ENCODE results near the gene MRFAP1L1.
"Not testable (repeated sequence)": the region's sequence is repeated elsewhere in the genome, so short reads cannot be mapped to it uniquely, and the experiment has no call there.

The MRFAP1L1 gene

GRCh38 chr4:6684656-6685055 lies 25.0 kb downstream of the MRFAP1L1 start:
- no peak overlapping the region for H3K27ac ChIP-seq (ENCODE audit: low read depth, low read length)
- peaks cover 10% of the 10 kb centered on the region; the same call in 1 of the 2 replicates for H3K4me1 ChIP-seq (ENCODE audit: control insufficient read depth, insufficient read depth, low read length)
- H3K9me3 ChIP-seq (ENCODE audit: control insufficient read depth, insufficient read depth, low read length), result no peaks in the 10 kb centered on the region

GRCh38 chr4:6682862-6683590 lies 26.6 kb downstream of the MRFAP1L1 start:
- no peaks in the 10 kb centered on the region for H3K27me3 ChIP-seq (ENCODE audit: control insufficient read depth, insufficient read depth, low read length)
- H3K4me1 ChIP-seq (ENCODE audit: control insufficient read depth, insufficient read depth, low read length), result no peaks in the 10 kb centered on the region
- H3K36me3 ChIP-seq (ENCODE audit: control insufficient read depth, insufficient read depth, low read length), result no peaks in the 10 kb centered on the region
- H3K9ac ChIP-seq (ENCODE audit: low read depth, low read length), result no peak overlapping the region
- no peak overlapping the region for H3K27ac ChIP-seq (ENCODE audit: low read depth, low read length)
- H3K4me3 ChIP-seq (ENCODE audit: low read depth, low read length), result no peak overlapping the region
- H3K9me3 ChIP-seq (ENCODE audit: control insufficient read depth, insufficient read depth, low read length), result no peaks in the 10 kb centered on the region

More at GRCh38 chr4:6684656-6685055, 25.0 kb downstream of the MRFAP1L1 start:
- H3K27me3 ChIP-seq (ENCODE audit: control insufficient read depth, insufficient read depth, low read length), result no peaks in the 10 kb centered on the region
- H3K36me3 ChIP-seq (ENCODE audit: control insufficient read depth, insufficient read depth, low read length), result no peaks in the 10 kb centered on the region
- no peak overlapping the region for H3K9ac ChIP-seq (ENCODE audit: low read depth, low read length)
- no peak overlapping the region for H3K4me3 ChIP-seq (ENCODE audit: low read depth, low read length)

DNA sequence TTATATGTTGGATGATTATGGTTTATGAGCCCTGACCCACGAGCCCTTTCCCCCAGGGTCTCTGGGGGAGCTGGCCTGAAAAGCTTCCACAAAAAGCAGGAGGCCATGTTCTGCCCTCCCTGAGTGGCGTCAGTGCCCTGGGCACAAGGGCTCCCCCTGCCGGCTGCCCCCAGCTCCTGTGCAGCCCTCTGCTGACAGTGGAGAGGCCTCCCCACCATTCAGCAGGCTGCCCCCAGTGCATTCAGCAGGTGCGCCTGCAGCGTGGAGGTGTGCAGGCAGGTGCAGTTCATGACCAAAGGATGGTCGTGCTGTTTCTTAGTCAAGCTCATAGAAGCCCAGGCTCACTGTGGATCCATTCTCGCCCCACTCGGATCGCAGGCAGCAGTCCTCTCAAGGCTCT lies 28.5 kb downstream of the MRFAP1L1 start:
- no peak overlapping the region for H3K4me3 ChIP-seq (ENCODE audit: low read depth, low read length)
- H3K27ac ChIP-seq (ENCODE audit: low read depth, low read length), result no peak overlapping the region
- no peaks in the 10 kb centered on the region for H3K9me3 ChIP-seq (ENCODE audit: control insufficient read depth, insufficient read depth, low read length)
- no peaks in the 10 kb centered on the region for H3K27me3 ChIP-seq (ENCODE audit: control insufficient read depth, insufficient read depth, low read length)
- peaks cover 17% of the 10 kb centered on the region for H3K36me3 ChIP-seq (ENCODE audit: control insufficient read depth, insufficient read depth, low read length)
- 0 out of 2 replicates have a peak, but pooled peaks cover 5% of the 10 kb centered on the region for H3K4me1 ChIP-seq (ENCODE audit: control insufficient read depth, insufficient read depth, low read length)
- no peak overlapping the region for H3K9ac ChIP-seq (ENCODE audit: low read depth, low read length)

DNA sequence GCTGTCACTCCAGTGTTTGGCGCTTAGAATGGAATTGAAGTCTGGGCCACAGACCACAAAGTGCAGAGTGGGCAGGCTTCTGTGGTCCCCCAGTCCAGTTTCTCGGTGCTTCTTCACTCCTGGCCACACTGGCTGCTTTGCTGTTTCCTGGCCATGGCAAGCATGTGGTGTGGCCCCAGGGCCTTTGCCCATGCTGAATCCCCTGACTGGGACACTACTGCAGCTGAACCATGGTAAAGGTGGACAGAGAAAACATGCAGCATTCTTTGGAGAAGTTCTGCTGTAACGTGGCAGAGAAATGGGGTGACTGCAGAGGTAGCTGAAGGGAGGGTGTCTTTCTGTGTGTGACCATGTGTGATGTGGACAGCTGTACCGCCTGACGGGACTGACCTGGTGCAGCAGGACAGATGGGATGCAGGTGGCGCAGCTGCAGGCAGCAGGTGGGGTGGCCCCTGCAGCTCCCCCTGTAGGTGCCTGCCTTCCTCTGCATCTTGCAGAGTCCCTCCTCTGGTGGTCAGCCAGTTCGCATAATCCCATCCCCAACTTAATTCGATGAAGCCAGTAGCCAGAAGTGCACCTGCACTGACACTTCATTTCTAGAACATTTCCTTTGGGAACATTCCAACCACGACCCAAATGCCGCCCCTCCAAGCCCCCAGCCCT lies 29.2 kb downstream of the MRFAP1L1 start:
- H3K27ac ChIP-seq (ENCODE audit: low read depth, low read length), result no peak overlapping the region
- H3K27me3 ChIP-seq (ENCODE audit: control insufficient read depth, insufficient read depth, low read length), result no peaks in the 10 kb centered on the region
- no peak overlapping the region for H3K9ac ChIP-seq (ENCODE audit: low read depth, low read length)

GRCh38 chr4:6676722-6677558 lies 32.7 kb downstream of the MRFAP1L1 start:
- H3K9me3 ChIP-seq (ENCODE audit: control insufficient read depth, insufficient read depth, low read length), result no peaks in the 10 kb centered on the region
- H3K27ac ChIP-seq (ENCODE audit: low read depth, low read length), result no peak overlapping the region
- no peak overlapping the region for H3K9ac ChIP-seq (ENCODE audit: low read depth, low read length)
- H3K27me3 ChIP-seq (ENCODE audit: control insufficient read depth, insufficient read depth, low read length), result no peaks in the 10 kb centered on the region
- H3K4me1 ChIP-seq (ENCODE audit: control insufficient read depth, insufficient read depth, low read length), result peaks cover 15% of the 10 kb centered on the region
- H3K4me3 ChIP-seq (ENCODE audit: low read depth, low read length), result peak overlapping the region; percentile 20; the same call in 1 of the 2 replicates
- peaks cover 29% of the 10 kb centered on the region for H3K36me3 ChIP-seq (ENCODE audit: control insufficient read depth, insufficient read depth, low read length)

More for the DNA sequence above, 29.2 kb downstream of the MRFAP1L1 start:
- Histone ChIP-seq H3K4me3 (ENCODE audit: low read depth, low read length) (no peak overlapping the region), H3K36me3 (ENCODE audit: control insufficient read depth, insufficient read depth, low read length) (peaks cover 24% of the 10 kb centered on the region), H3K4me1 (ENCODE audit: control insufficient read depth, insufficient read depth, low read length) (peaks cover 7% of the 10 kb centered on the region), H3K9me3 (ENCODE audit: control insufficient read depth, insufficient read depth, low read length) (no peaks in the 10 kb centered on the region)

DNA sequence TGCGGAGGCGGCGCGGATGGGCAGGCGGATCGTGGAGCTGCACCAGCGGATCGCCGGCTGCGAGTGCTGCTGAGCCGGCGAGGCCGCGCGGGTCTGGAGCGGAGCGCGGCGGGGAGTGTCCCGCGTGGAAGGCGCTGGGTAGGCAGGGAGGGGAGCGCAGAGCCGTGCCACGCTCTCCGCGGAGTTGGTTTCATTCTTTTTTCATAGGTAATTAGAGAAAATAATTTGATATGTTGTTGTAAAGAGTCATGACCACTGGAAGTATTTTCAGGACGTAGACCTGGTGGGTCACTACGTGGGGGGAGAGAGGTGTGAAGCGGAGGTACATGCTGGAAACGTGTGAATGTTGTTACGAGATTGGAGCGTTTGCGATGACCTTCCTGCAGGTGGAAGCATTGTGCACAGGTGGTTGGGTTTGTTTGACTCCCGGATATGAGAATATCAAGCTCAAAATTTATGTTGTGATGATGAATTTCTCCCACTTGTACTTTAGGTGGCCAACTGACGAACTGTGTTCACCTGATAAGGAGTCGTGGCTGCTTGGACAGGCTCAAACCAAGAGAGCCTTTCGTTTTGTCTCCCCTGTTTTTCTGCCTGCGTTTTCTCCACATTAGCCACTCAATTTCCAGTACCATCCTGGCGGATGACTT lies 35.0 kb downstream of the MRFAP1L1 start:
- H3K4me1 ChIP-seq (ENCODE audit: control insufficient read depth, insufficient read depth, low read length), result peaks cover 15% of the 10 kb centered on the region
- peak overlapping the region; percentile 82 for H3K27ac ChIP-seq (ENCODE audit: low read depth, low read length)
- H3K36me3 ChIP-seq (ENCODE audit: control insufficient read depth, insufficient read depth, low read length), result peaks cover 29% of the 10 kb centered on the region
- no peaks in the 10 kb centered on the region for H3K9me3 ChIP-seq (ENCODE audit: control insufficient read depth, insufficient read depth, low read length)
- H3K9ac ChIP-seq (ENCODE audit: low read depth, low read length), result peak overlapping the region; percentile 67
- H3K27me3 ChIP-seq (ENCODE audit: control insufficient read depth, insufficient read depth, low read length), result no peaks in the 10 kb centered on the region
- peak overlapping the region; percentile 79 for H3K4me3 ChIP-seq (ENCODE audit: low read depth, low read length)

GRCh38 chr4:6673660-6674499 lies 35.8 kb downstream of the MRFAP1L1 start:
- Histone ChIP-seq H3K36me3 (ENCODE audit: control insufficient read depth, insufficient read depth, low read length) (peaks cover 29% of the 10 kb centered on the region), H3K27ac (ENCODE audit: low read depth, low read length) (peak overlapping the region; percentile 82), H3K4me1 (ENCODE audit: control insufficient read depth, insufficient read depth, low read length) (peaks cover 15% of the 10 kb centered on the region), H3K9me3 (ENCODE audit: control insufficient read depth, insufficient read depth, low read length) (no peaks in the 10 kb centered on the region), H3K9ac (ENCODE audit: low read depth, low read length) (peak overlapping the region; percentile 67), H3K4me3 (ENCODE audit: low read depth, low read length) (peak overlapping the region; percentile 79), H3K27me3 (ENCODE audit: control insufficient read depth, insufficient read depth, low read length) (no peaks in the 10 kb centered on the region)

- not testable (repeated sequence) for H3K27me3 ChIP-seq (ENCODE audit: control insufficient read depth, insufficient read depth, low read length); H3K9me3 ChIP-seq (ENCODE audit: control insufficient read depth, insufficient read depth, low read length)
- peaks cover 15% of the 10 kb centered on the region for H3K4me1 ChIP-seq (ENCODE audit: control insufficient read depth, insufficient read depth, low read length)
- H3K9ac ChIP-seq (ENCODE audit: low read depth, low read length), result peak overlapping the region; percentile 65
- peak overlapping the region; percentile 82 for H3K27ac ChIP-seq (ENCODE audit: low read depth, low read length)
- peak overlapping the region; percentile 79 for H3K4me3 ChIP-seq (ENCODE audit: low read depth, low read length)
- peaks cover 29% of the 10 kb centered on the region for H3K36me3 ChIP-seq (ENCODE audit: control insufficient read depth, insufficient read depth, low read length)
Observed at GRCh38 chr4:6673191-6673659, 36.4 kb downstream of the MRFAP1L1 start.

GRCh38 chr4:6672541-6673190 lies 37.0 kb downstream of the MRFAP1L1 start:
- not testable (repeated sequence) for H3K4me3 ChIP-seq (ENCODE audit: low read depth, low read length); H3K9ac ChIP-seq (ENCODE audit: low read depth, low read length); H3K9me3 ChIP-seq (ENCODE audit: control insufficient read depth, insufficient read depth, low read length); H3K27ac ChIP-seq (ENCODE audit: low read depth, low read length); H3K27me3 ChIP-seq (ENCODE audit: control insufficient read depth, insufficient read depth, low read length)
- Histone ChIP-seq H3K4me1 (ENCODE audit: control insufficient read depth, insufficient read depth, low read length) (peaks cover 15% of the 10 kb centered on the region), H3K36me3 (ENCODE audit: control insufficient read depth, insufficient read depth, low read length) (peaks cover 27% of the 10 kb centered on the region)

Measured in HUES48 (cell line).